Measurements from ENCODE around the gene FPGS.
A peak's percentile ranks its signal among the peaks of the same experiment; 100 is the strongest.

Gene FPGS

GRCh38 chr9:127822108-127822507 is 19.4 kb downstream of the FPGS start:
- Histone ChIP-seq H3K36me3 (ENCODE audit: control insufficient read depth, low read length) (no peaks in the 10 kb centered on the region; the same call in 1 of the 2 replicates), H3K27me3 (ENCODE audit: control insufficient read depth, low read length) (no peaks in the 10 kb centered on the region), H4K20me1 (ENCODE audit: control insufficient read depth, insufficient read depth, low read depth, low read length) (no peaks in the 10 kb centered on the region), H3K9me2 (replicated peaks; ENCODE audit: control insufficient read depth, low read length) (no peaks in the 10 kb centered on the region), H3K9me3 (ENCODE audit: control insufficient read depth, insufficient read depth, low read length) (no peaks in the 10 kb centered on the region), H3F3A (ENCODE audit: control insufficient read depth, insufficient read depth) (peaks cover 10% of the 10 kb centered on the region), H3K4me3 (ENCODE audit: low read length) (no peak overlapping the region), H3K79me2 (ENCODE audit: control insufficient read depth, low read length) (no peaks in the 10 kb centered on the region), H3K4me1 (ENCODE audit: control insufficient read depth, low read length) (peaks cover 3% of the 10 kb centered on the region; the same call in 1 of the 2 replicates), H3K4me2 (ENCODE audit: low read length) (no peak overlapping the region), H3K27ac (ENCODE audit: low read depth, low read length) (no peak overlapping the region)
- no peak for TF ChIP-seq CTCF (IDR thresholded peaks at IDR 0.05; ENCODE audit: low read depth, low read length, poor library complexity, severe bottlenecking)

- Histone ChIP-seq H3K27me3 (ENCODE audit: control insufficient read depth, low read length) (peaks cover 5% of the 10 kb centered on the region; the same call in 1 of the 2 replicates), H3K9me2 (replicated peaks; ENCODE audit: control insufficient read depth, low read length) (no peaks in the 10 kb centered on the region), H3K4me3 (ENCODE audit: low read length) (no peak overlapping the region), H4K20me1 (ENCODE audit: control insufficient read depth, insufficient read depth, low read depth, low read length) (no peaks in the 10 kb centered on the region), H3K4me2 (ENCODE audit: low read length) (peak overlapping the region; percentile 24; the same call in 1 of the 2 replicates), H3F3A (ENCODE audit: control insufficient read depth, insufficient read depth) (peaks cover 13% of the 10 kb centered on the region), H3K36me3 (ENCODE audit: control insufficient read depth, low read length) (no peaks in the 10 kb centered on the region), H3K79me2 (ENCODE audit: control insufficient read depth, low read length) (no peaks in the 10 kb centered on the region), H3K27ac (ENCODE audit: low read depth, low read length) (no peak overlapping the region), H3K9me3 (ENCODE audit: control insufficient read depth, insufficient read depth, low read length) (no peaks in the 10 kb centered on the region), H3K4me1 (ENCODE audit: control insufficient read depth, low read length) (peaks cover 3% of the 10 kb centered on the region; the same call in 1 of the 2 replicates)
- TF ChIP-seq EZH2phosphoT487 (IDR thresholded peaks at IDR 0.05; ENCODE audit: borderline replicate concordance, low read length) (no peak), CTCF (IDR thresholded peaks at IDR 0.05; ENCODE audit: low read depth, low read length, poor library complexity, severe bottlenecking) (peak; percentile 70)
These were observed 22.8 kb downstream of the FPGS start for GRCh38 chr9:127825319-127826051.

- no peaks in the 10 kb centered on the region for H3K9me3 ChIP-seq (ENCODE audit: control insufficient read depth, insufficient read depth, low read length)
- H3K36me3 ChIP-seq (ENCODE audit: control insufficient read depth, low read length): no peaks in the 10 kb centered on the region
- H3K4me3 ChIP-seq (ENCODE audit: low read length): no peak overlapping the region
- TF ChIP-seq CTCF (IDR thresholded peaks at IDR 0.05; ENCODE audit: low read depth, low read length, poor library complexity, severe bottlenecking) (no peak), EZH2phosphoT487 (IDR thresholded peaks at IDR 0.05; ENCODE audit: borderline replicate concordance, low read length) (no peak)
- H3K4me1 ChIP-seq (ENCODE audit: control insufficient read depth, low read length): peaks cover 3% of the 10 kb centered on the region; the same call in 1 of the 2 replicates
- peaks cover 13% of the 10 kb centered on the region for H3F3A ChIP-seq (ENCODE audit: control insufficient read depth, insufficient read depth)
- no peaks in the 10 kb centered on the region for H3K79me2 ChIP-seq (ENCODE audit: control insufficient read depth, low read length)
- no peak overlapping the region for H3K4me2 ChIP-seq (ENCODE audit: low read length)
- no peak overlapping the region for H3K27ac ChIP-seq (ENCODE audit: low read depth, low read length)
- no peaks in the 10 kb centered on the region for H3K9me2 ChIP-seq (replicated peaks; ENCODE audit: control insufficient read depth, low read length)
- no peaks in the 10 kb centered on the region for H4K20me1 ChIP-seq (ENCODE audit: control insufficient read depth, insufficient read depth, low read depth, low read length)
- peaks cover 5% of the 10 kb centered on the region; the same call in 1 of the 2 replicates for H3K27me3 ChIP-seq (ENCODE audit: control insufficient read depth, low read length)
These were observed 23.7 kb downstream of the FPGS start for GRCh38 chr9:127826253-127826913.

Measured in DOHH2 (cell line).